ENCODE measurements around the gene RAI1. TPM values are rescaled to one million over a fixed set of nuclear protein-coding genes. Genes with fewer than 3 reads are reported as not detected.

The RAI1 gene
- polyA plus RNA-seq, 4 donors: 19.4 to 41.6 (median 24.3) TPM

DNA sequence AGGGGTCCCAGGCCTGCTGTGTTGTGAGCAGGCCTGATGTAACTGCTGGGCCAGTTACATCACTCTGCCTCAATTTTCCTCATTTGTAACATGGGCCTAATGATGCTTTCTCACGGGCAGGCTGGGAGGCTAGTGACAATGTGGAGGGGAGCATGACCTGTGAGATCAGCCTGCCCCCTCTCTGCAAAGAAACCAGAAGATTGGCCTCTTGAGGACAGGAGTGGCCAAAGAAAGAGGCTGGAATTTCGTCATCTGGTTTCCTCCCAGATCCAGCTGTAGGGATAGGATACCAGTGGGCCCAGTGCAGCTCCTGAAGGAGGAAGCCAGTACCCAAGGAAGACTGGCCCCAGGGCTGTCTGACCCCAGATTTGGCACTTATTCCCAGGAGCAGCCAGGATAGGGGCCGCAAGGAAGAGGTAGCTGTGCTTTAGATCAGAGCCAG lies 156.1 kb downstream of the RAI1 start:
- DNase-seq (ENCODE audit: low read depth in 4 of 4, low spot score in 3 of 4): no peak

DNA sequence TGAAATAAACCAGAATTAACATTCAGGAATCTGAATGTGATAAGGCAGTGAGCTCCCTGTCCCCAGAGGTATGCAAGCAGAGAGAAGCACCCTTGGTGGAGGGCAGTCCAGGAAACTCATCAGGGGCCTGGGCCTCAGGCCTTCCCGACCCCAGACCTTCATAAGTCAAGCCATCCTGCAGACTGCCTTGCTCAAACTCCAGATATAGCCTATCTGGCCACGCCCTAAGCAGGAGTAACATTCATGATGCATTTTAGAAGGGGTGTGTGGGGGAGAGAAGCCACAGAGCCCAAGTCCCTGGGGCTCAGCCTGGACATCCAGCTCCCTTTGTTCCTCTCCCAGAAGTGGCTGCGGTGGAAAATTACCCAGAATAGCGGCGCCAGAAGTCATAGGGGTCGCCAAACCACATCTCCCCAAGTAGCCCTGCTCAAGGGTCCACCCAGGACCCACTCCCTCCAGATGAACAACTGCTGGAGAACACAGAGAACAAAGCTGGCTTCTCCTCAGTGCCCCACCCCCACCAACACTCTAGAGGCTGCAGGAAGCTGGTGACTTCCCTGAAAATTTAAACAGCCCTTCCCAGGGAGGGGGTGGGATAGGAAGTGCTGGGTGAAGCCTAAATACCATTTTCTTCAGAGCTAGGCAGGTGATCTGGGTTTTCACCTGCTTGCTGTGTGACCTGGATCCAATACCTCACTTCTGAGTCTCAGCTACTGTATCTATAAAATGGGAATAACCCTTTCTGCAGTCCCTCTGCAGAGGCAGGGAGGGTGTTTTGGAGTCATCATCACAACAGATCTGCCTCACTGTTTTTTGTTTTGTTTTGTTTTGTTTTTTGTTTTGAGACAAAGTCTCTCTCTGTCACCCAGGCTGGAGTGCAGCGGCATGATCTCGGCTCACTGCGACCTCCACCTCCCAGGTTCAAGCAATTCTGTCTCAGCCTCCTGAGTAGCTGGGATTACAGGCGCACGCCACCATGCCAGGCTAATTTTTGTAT lies 157.0 kb downstream of the RAI1 start:
- no peak for DNase-seq (ENCODE audit: low read depth in 4 of 4, low spot score in 3 of 4)

GRCh38 chr17:17839791-17840707 lies 158.8 kb downstream of the RAI1 start:
- DNase-seq (ENCODE audit: low read depth in 4 of 4, low spot score in 3 of 4): peak in 3 of 4 donors; percentile 60 to 73 (median 60)

DNA sequence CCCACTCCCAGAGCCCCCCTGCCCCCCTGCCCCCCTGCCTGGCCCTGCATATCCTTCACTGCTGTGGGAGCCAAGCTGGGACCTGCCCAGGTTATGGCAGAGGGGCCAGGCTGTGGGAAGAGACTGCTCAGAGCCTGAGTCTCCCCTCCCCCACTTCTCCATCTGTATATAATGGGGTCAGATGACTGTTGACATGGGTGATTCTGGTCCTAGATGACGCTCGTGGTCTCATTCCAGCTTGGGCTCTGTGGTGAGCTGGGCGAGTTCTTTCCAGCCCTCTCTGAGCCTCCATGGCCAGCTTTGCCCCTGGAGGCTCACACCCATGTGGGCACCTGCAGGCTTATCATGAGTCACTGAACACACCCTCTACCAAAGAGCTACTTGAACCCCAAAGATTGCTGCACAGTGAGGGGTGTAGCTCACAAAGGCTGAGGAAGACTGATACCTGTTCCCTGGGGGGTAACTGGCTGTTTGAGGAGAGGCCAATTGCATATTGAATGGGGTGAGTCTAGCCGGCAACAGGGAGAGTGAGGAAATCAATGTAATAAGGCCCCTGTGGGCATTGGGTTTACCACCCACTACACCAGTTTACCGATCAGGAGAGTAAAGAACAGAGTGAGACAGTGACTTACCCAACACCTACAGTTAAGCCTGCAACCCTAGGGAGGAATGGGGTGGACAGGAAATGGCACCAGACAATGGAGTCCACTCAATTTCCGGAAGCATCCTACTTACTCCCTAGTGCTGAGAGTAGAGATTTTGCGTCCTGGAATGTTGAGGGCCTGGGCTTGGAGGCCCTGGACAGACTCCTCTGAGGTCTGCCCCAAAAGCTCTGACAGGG lies 159.7 kb downstream of the RAI1 start:
- DNase-seq (ENCODE audit: low read depth in 4 of 4, low spot score in 3 of 4): no peak

- DNase-seq (ENCODE audit: low read depth in 4 of 4, low spot score in 3 of 4): no peak
Measured at GRCh38 chr17:17841601-17842025, 160.4 kb downstream of the RAI1 start.

GRCh38 chr17:17842111-17842876 lies 161.0 kb downstream of the RAI1 start:
- no peak for DNase-seq (ENCODE audit: low read depth in 4 of 4, low spot score in 3 of 4)

- no peak for DNase-seq (ENCODE audit: low read depth in 4 of 4, low spot score in 3 of 4)
Measured at GRCh38 chr17:17843096-17843495, 161.8 kb downstream of the RAI1 start.

DNA sequence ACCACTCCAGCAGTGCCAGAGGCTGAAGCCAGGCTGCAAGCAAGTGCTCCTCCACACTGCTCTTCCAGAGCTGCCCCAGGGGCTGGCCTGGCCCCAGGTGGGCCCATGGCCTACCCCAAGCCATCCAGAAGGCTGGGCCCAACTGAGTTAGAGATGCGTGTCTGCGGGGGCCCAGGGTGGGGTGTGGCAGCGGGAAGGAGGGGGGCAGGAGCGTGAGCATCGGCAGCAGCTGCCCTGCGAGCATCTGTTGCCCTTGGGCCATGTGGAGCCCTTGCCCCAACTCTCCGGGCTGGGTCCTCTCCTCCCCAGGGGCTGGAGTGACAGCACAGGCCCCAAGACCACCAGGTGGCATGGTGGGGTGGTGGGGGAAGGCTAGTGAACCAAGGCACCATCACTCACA lies 162.8 kb downstream of the RAI1 start:
- DNase-seq (ENCODE audit: low read depth in 4 of 4, low spot score in 3 of 4): no peak

GRCh38 chr17:17844500-17844899 lies 163.2 kb downstream of the RAI1 start:
- DNase-seq (ENCODE audit: low read depth in 4 of 4, low spot score in 3 of 4): no peak

DNA sequence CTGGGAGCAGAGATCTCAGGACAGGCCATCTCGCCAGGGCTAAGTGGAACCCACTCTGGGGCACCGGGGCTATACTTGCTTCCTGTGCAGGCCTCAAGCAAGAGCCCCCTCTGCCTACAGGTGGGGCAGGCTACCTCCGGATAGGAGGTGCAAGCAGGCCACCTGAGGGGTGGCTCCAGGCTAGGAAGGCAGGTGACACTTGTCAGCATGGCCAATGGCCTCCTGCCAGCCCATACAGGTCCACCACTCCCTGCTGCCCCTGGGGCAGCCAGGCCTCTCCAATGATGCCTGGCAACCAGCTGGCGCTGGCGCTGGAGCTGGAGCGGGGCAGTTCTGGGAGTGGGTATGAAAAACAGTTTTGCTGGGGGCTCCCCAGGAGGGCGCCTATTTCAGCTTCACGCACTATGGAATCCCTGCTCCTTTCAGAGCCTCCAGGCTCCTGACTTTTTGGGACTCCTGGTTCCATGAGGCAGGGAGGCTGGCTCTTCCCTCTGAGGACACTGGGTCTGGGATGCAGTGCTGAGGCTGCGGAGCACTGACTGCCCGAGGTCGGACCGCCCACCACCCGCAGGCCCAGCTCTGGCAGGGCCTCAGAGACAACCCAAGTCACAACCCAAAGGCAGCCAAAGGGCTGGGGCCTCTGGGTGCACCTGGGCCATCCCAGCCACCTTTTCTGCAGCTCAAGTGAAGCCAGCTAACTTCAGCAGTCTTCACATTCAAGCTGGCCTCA lies 164.0 kb downstream of the RAI1 start:
- DNase-seq (ENCODE audit: low read depth in 4 of 4, low spot score in 3 of 4): no peak

- no peak for DNase-seq (ENCODE audit: low read depth in 4 of 4, low spot score in 3 of 4)
Measured at GRCh38 chr17:17846003-17846402, 164.7 kb downstream of the RAI1 start.

GRCh38 chr17:17846645-17847044 lies 165.4 kb downstream of the RAI1 start:
- no peak for DNase-seq (ENCODE audit: low read depth in 4 of 4, low spot score in 3 of 4)

DNA sequence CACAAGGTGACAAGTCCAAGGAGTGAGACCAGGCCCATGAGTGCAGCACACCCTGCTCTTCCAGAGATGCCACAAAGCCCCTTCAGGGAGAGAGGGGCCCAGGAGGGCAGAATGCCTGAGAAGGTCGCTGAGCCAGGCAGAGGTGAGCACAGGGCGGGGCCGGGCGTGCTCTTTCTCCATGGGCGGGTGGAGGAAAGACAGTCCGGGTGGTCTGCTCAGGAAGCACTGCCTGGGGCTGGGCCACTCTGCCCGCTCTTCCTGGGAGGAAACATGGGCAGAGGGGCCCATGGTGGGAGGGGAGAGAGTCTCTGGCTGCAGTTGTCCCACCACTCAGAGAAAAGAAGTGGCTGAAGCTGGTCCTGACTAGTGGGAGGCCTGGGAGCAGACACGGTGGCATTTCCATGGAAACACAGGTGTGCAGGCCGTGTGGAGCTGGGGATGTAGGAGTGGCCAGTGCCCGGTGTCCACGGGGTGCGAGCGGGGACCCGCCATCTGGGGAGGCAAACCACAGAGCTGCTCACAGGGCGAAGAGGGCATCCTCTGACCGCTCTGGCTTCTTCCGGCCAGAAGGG lies 165.9 kb downstream of the RAI1 start:
- DNase-seq (ENCODE audit: low read depth in 4 of 4, low spot score in 3 of 4): no peak

- DNase-seq (ENCODE audit: low read depth in 4 of 4, low spot score in 3 of 4): no peak
Measured at GRCh38 chr17:17847726-17848125, 166.5 kb downstream of the RAI1 start.

DNA sequence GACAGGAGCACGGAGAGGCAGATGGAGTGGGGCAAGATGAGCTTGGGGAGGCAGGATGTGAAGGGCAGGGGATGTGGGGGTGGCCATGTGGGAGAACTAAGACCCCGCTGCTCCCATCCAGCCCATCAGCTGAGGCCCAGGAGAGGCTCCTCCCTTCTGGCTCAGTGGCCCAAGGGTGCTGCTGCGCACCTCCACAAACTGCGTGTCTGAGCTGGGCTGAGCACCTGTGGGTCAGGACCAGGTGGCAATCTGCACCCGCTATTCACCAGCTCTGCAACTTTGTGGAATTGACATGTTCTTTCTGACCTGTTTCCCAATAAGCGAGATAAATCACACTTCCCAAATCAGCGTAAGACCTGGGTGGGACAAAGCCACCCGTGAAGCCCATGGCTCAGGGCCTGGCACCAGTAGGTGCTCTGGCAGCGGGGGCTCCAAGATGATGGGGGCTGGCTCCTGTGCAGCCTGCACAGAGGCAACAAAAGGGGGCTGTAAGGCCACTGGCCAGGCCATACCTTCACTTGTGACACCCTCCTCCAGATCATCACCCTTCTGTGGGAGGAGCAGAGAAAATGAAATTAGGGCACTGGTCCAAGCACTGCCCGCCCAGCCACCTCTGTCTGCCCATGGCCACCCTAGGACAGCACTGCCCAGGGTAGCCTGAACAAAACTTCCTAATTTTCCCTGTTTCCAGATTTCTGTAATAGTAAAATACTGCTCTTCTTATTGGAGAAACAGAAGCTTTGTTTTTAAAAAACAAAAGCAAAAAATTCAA lies 167.2 kb downstream of the RAI1 start:
- no peak for DNase-seq (ENCODE audit: low read depth in 4 of 4, low spot score in 3 of 4)

DNA sequence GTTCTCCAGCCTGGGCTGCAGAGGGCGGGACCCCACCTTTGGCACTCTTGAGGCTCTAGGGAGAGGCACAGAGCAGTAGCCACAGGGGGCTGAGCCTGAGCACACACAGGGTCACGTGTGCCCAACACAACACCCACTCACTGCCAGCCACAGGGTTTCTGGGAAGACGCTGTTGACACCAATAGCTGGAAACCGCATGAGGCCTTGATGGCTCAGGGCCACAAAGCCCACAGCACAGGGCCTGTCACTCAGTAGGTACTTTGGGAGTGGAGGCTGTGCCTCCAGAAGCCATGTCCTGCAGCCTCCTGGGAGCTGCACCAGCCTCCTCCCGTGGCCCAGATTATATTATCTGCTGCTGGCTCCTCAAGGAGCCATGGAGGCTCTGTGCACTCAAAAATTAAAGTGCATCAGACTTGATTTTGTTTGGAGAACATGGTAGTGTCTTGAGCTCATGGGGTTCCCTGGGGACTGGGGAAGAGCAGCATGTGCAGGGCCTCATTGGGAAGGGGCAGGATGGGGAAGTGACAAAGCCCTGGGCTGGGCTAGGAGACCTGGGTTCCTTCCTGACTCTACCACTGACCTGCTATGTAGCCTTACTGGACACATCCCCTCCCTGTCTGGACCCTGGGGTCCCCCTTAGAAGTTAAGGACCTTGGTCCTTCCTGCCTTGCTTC lies 168.0 kb downstream of the RAI1 start:
- DNase-seq (ENCODE audit: low read depth in 4 of 4, low spot score in 3 of 4): no peak

- DNase-seq (ENCODE audit: low read depth in 4 of 4, low spot score in 3 of 4): no peak
Measured at GRCh38 chr17:17849845-17850373, 168.7 kb downstream of the RAI1 start.
